HG02885 (cell line): ENCODE measurements around the gene DGKA.
A peak's percentile ranks its signal among the peaks of the same experiment; 100 is the strongest.

ENCODE experiments used
- ATAC-seq: cut with Tn5 transposase; IDR thresholded peaks from one replicate; pipeline ENCODE4 v1.9.1; 2021; ENCODE audit warnings: mild to moderate bottlenecking; ENCODE audit not compliant: unreplicated experiment, poor library complexity

Gene DGKA

GRCh38 chr12:55931317-55931779, 386 bp downstream of the DGKA start:
- ATAC-seq, result no peak

DNA sequence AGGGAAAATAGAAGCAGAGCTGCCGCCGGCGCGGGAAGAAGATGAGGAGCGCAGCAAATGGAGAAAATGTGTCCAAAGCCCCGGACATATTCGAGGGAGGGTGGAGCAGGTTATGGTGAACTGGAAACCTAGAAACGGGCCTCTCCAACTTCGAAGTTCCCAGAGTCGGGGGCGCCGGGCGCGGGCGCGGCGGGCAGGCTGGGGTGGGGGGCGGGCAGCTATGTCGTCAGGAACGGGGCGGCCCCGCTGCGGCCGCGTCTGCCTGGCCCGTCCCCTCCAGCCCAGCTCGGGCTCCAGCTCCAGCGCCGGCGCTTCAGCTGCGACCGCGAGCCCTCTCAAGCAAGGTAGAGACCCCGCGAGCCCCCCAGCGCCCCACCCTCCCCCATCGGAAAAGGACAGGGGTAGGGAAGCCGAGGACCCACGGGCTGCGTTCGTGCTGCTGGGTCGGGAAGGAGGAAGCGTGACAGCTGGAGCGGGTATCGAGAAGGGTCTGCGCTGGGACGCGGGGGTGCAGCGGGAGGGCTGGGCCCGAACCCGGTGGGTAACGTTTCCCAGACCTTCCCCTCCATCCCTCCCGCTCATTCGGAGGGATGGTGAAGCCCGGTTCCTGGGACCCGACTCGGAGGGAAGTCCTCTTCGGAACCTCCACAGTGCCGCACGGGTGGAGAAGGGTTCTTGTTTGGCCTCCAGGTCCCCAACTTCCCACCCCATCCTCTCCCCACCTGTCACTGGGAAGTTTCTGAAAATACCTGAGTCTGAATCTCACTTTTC, 1.0 kb downstream of the DGKA start:
- no peak for ATAC-seq

DNA sequence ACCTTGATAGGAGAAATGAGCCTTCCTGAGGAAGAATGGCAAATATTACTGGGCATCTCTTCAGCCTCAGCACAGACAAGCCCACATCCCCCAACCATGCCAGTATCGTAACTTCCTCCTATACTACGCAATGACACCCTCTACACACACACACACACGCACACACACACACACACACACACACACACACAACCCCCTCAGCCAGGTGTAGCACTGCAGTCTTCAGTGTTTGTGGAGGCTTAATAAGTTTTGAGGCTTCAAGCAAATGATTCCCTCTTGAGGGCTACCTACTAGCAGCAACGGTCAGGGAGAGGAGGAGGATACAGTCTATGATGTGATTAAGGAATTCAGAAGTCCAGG, 1.6 kb downstream of the DGKA start:
- ATAC-seq, result no peak

DNA sequence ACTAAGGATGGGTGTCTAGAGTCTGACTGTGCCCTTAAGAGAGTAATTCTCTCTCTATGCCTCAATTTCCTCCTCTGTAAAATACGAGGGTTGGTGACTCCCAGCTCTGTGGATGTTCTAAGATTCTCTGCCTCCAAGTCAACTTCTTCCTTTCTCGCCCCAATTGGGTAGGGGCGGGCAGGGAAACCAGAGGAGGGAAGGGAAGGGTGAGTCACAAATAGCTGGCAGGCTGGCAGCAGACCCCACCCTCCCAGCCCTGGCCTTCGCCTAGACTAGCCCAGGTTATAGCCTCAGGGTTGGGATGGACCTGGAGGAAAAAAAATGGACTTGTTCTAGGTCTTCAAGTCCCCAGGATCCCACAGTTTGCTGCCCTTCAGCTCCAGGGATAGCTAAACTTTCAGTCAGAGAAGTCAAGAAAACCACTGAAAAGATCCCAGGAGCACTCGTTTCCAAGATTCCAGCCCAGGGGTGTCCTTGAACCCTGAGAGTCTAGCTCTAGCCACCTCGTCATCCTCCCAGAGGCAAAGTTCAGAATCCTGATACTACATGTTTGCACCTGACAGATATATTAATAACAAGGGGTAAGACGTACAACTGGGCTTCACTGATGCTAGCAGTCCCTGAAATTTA, 2.3 kb downstream of the DGKA start:
- ATAC-seq, result no peak

DNA sequence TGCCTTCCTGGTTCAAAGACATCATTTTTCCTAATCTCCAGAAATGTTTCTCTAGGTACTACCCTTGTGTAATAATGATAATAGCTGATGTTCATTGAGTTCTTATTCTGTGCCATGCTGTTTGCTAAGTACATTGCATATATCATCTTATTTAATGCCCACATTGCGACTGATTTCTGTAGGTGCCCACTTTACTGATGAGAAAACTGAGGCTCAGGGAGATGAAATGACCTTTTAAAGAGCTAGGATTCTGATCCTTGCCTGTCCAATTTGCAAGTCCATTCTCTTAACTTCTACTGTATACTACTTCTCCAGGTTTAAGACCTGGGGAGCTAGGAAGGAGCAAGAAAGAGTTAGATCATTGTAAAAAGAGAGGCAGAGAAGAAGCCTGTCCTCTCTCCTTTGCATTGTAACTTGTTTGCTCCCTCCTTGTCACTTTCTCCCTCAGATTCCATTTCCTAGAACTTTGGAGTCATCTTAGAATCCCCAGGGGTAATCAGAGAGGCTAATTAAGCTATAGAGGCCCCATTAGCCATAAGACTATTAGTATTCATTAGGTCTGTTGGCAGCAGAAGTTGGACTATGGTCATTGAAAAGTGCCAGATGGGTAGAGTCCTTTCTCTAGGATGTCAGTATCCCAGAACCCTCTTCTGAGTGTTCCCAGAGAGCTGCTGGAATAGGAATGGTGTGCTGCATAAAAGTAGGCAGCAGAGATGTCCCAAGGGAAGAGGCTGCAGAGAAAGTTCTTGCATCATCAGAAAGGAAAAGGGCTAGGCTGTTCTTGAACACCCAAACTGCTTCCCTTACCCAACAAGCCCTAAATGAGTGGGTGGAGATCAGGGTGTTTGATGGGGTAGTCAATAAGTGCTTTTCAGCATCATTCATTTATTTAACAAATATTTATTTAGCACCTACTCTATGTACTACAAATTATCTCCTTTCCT, 3.1 kb downstream of the DGKA start:
- no peak for ATAC-seq

DNA sequence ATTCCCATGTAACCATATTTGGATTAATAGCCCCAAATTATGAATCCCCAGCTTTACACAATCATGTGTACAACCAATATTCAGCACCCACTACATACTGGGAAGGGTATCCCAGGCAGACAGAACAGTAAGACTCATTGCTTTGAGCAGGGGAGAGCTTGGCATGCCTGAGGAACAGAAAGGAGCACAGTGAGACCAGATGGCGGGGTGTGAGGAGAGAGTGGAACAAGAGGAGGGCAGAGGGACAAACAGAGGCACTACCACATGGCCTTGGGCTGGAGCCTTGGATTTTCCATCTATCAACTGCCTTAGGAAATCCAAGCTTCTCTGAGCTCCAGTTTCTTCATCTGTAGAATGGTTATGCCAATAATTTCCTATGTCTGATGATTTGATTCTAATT, 3.8 kb downstream of the DGKA start:
- ATAC-seq, result no peak

GRCh38 chr12:55935738-55936151, 4.8 kb downstream of the DGKA start:
- no peak for ATAC-seq

DNA sequence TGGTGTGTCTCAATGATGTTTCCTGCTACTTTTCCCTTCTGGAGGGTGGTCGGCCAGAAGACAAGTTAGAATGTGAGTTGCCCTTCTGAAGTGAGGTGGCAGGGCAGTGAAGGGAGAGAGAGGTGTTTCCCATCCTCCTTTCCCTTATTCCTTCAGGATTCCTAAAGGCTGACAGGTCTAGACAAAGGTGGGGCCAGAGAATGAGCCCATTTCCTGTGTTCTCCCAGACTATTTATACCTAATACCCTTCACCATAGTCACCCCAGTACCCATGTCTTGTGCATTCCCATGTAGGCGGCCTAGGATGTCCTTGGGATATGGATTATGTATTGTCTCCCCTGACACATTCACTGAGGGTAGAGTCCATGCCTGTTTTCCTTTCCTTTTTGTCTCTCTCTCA, 7.0 kb downstream of the DGKA start:
- ATAC-seq, result no peak

DNA sequence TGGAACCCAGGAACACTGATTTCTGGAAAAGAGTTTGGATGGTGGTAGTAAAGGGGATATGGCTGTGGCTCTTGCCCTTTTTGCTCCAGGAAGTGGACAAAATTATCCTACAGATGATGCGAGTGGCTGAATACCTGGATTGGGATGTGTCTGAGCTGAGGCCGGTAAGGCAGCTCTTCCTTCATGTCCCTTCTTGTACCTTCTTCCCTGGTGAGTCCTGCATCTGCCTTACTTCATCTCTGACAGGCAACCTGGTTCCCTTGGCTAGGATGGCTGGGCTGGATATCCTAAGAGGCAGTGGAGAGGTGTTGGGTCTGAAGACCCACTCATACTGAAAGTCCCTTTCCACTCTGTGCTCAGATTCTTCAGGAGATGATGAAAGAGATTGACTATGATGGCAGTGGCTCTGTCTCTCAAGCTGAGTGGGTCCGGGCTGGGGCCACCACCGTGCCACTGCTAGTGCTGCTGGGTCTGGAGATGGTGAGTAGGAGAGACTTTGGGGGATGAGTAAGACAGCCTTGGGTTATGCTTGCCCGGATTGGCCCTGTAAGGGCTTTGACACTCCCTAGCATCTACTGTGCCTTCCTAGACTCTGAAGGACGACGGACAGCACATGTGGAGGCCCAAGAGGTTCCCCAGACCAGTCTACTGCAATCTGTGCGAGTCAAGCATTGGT, 8.0 kb downstream of the DGKA start:
- ATAC-seq, result no peak

- peak; percentile 97 for ATAC-seq
These were observed 9.2 kb downstream of the DGKA start for GRCh38 chr12:55940065-55940732.

- no peak for ATAC-seq
These were observed 11.1 kb downstream of the DGKA start for GRCh38 chr12:55942055-55942454.

GRCh38 chr12:55942577-55943136, 11.7 kb downstream of the DGKA start:
- no peak for ATAC-seq

GRCh38 chr12:55946553-55946952, 15.6 kb downstream of the DGKA start:
- ATAC-seq, result no peak

- no peak for ATAC-seq
These were observed 24.4 kb downstream of the DGKA start for GRCh38 chr12:55955344-55955743.

DNA sequence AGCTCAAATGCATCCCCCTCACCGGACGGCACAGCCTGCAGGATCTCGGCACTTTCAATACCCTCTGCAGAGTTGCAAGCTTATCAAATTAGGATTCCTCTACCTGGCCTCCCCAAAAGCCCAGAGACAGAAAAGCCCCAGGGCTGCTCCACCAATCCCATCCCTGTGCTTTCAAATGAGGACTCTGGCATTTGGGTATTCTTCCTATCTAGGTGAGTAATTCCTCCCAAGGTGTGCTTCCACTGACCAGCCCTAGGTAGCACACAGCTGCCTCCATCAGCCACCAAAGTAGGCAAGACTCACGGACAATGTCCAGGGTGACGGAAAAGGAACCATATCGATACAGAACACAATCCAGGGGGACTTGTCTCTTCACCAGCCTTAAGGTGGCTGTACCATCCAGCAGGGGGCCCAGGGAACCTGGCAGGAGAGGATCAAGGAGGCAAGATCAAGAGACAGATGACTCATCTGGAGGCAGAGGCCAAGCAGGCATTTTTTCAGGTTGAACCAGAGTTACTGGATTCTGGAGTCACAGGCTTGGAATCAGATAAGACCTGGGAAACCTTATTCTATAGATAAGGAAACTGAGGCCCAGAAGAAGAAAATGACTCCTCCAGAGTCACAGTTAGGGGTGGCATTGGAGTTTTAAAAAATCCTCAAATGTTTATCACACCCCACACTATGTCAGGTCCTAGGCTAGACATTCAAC, 25.0 kb downstream of the DGKA start:
- no peak for ATAC-seq

GRCh38 chr12:55957106-55957859, 26.3 kb downstream of the DGKA start:
- no peak for ATAC-seq

DNA sequence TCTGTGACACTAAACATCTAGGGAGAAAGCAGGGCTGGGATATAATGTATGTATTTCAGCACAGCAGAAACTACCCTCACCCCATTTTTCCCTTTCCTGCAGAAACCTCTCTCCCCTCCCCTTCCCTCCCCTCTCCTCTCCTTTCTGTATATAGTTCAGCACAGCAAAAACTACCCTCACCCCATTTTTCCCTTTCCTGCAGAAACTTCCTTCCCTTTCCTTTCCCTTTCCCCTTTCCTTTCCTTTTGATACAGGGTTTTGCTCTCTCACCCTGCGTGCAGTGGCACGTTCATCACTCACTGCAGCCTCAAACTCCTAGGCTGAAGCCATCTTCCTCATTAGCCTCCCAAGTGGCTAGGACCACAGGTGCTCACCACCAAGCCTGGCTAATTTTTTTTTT, 32.8 kb downstream of the DGKA start:
- no peak for ATAC-seq

GRCh38 chr12:55965240-55965639, 34.3 kb downstream of the DGKA start:
- ATAC-seq, result no peak
